Memory B cell (primary cell): ENCODE results near the gene BPIFB1.

Experiments
- ATAC-seq: fragments of 150-1000 bp; cut with Tn5 transposase; 2 replicates; pipeline ENCODE4 v1.10.0; 2021; ENCODE audit warnings: low read depth, mild to moderate bottlenecking, moderate library complexity
- DNase-seq, 2 donors: peaks; one replicate each; pipeline ENCODE4 v3.0.0; 2022; ENCODE audit warnings: low spot score in 2 of 2
- H3K27ac Mint-ChIP-seq: one replicate; pipeline ENCODE4 v1.8.0; 2022; ENCODE audit warnings: mild to moderate bottlenecking, moderate library complexity, mixed read lengths
- H3K27me3 Mint-ChIP-seq: one replicate; pipeline ENCODE4 v1.8.0; 2022; ENCODE audit warnings: mixed read lengths
- H3K36me3 Mint-ChIP-seq: one replicate; pipeline ENCODE4 v1.8.0; 2022; ENCODE audit warnings: mild to moderate bottlenecking, mixed read lengths
- H3K4me1 Mint-ChIP-seq: one replicate; pipeline ENCODE4 v1.8.0; 2022; ENCODE audit warnings: mixed read lengths
- H3K4me3 Mint-ChIP-seq: one replicate; pipeline ENCODE4 v1.8.0; 2022; ENCODE audit warnings: mild to moderate bottlenecking, moderate library complexity, mixed read lengths
- H3K9me3 Mint-ChIP-seq: one replicate; pipeline ENCODE4 v1.8.0; 2022; ENCODE audit warnings: mixed read lengths

Gene BPIFB1

GRCh38 chr20:33313686-33314314 lies 30.8 kb downstream of the BPIFB1 start:
- Mint-ChIP-seq H3K4me3 (no peak overlapping the region), H3K27ac (no peak overlapping the region), H3K36me3 (no peaks in the 10 kb centered on the region), H3K9me3 (no peaks in the 10 kb centered on the region), H3K27me3 (peaks cover 11% of the 10 kb centered on the region), H3K4me1 (no peaks in the 10 kb centered on the region)
- no peak for ATAC-seq
- DNase-seq: no peak

- H3K9me3 Mint-ChIP-seq: no peaks in the 10 kb centered on the region
- DNase-seq (no peak), ATAC-seq (no peak)
- no peak overlapping the region for H3K4me3 Mint-ChIP-seq
- H3K27me3 Mint-ChIP-seq: peaks cover 11% of the 10 kb centered on the region
- no peak overlapping the region for H3K27ac Mint-ChIP-seq
- H3K4me1 Mint-ChIP-seq: no peaks in the 10 kb centered on the region
- no peaks in the 10 kb centered on the region for H3K36me3 Mint-ChIP-seq
Measured at GRCh38 chr20:33316343-33316742, 33.3 kb downstream of the BPIFB1 start.

GRCh38 chr20:33316958-33317357 lies 33.9 kb downstream of the BPIFB1 start:
- Mint-ChIP-seq H3K27ac (no peak overlapping the region), H3K9me3 (no peaks in the 10 kb centered on the region), H3K4me3 (no peak overlapping the region), H3K4me1 (no peaks in the 10 kb centered on the region), H3K36me3 (no peaks in the 10 kb centered on the region), H3K27me3 (peaks cover 13% of the 10 kb centered on the region)
- ATAC-seq (no peak), DNase-seq (no peak)

- Mint-ChIP-seq H3K4me1 (no peaks in the 10 kb centered on the region), H3K9me3 (no peaks in the 10 kb centered on the region), H3K36me3 (no peaks in the 10 kb centered on the region), H3K4me3 (no peak overlapping the region), H3K27ac (no peak overlapping the region), H3K27me3 (peaks cover 13% of the 10 kb centered on the region)
- ATAC-seq (no peak), DNase-seq (no peak)
Measured at GRCh38 chr20:33317424-33318095, 34.5 kb downstream of the BPIFB1 start.

GRCh38 chr20:33318096-33318429 lies 35.0 kb downstream of the BPIFB1 start:
- Mint-ChIP-seq H3K36me3 (no peaks in the 10 kb centered on the region), H3K27ac (no peak overlapping the region)

GRCh38 chr20:33320006-33320405 lies 37.0 kb downstream of the BPIFB1 start:
- Mint-ChIP-seq H3K27ac (no peak overlapping the region), H3K9me3 (no peaks in the 10 kb centered on the region), H3K36me3 (no peaks in the 10 kb centered on the region), H3K4me1 (no peaks in the 10 kb centered on the region), H3K4me3 (no peak overlapping the region), H3K27me3 (peaks cover 17% of the 10 kb centered on the region)
- ATAC-seq: no peak
- no peak for DNase-seq

More at GRCh38 chr20:33318096-33318429, 35.0 kb downstream of the BPIFB1 start:
- Mint-ChIP-seq H3K27me3 (peaks cover 15% of the 10 kb centered on the region), H3K4me3 (no peak overlapping the region), H3K9me3 (no peaks in the 10 kb centered on the region), H3K4me1 (no peaks in the 10 kb centered on the region)
- DNase-seq (no peak), ATAC-seq (no peak)

- Mint-ChIP-seq H3K27ac (no peak overlapping the region), H3K4me1 (no peaks in the 10 kb centered on the region), H3K27me3 (peaks cover 14% of the 10 kb centered on the region), H3K4me3 (no peak overlapping the region), H3K9me3 (no peaks in the 10 kb centered on the region), H3K36me3 (no peaks in the 10 kb centered on the region)
- DNase-seq: no peak
- ATAC-seq: no peak
Measured at GRCh38 chr20:33322456-33322855, 39.4 kb downstream of the BPIFB1 start.

DNA sequence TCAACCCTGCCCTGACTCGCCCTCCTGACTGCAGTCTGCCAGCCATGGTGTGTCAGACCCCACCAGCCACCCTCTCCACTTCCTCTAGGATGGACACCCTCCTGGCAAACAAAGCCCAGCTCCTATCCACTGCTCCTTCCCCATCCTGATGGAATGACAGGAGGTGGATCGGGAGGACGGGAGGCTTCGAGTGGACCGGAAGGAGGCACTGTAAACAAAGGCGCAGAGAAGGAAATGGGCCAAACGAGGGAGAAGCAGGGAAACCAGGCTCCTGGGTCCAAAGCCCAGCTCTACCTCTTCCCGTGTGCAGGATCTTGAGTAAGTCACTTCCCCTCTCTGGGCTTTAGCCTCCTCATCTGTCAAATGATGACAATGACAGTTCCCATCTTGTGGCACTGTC lies 40.2 kb downstream of the BPIFB1 start:
- Mint-ChIP-seq H3K4me3 (no peak overlapping the region), H3K27me3 (peaks cover 13% of the 10 kb centered on the region), H3K27ac (no peak overlapping the region), H3K4me1 (no peaks in the 10 kb centered on the region), H3K9me3 (no peaks in the 10 kb centered on the region), H3K36me3 (no peaks in the 10 kb centered on the region)
- no peak for ATAC-seq
- no peak for DNase-seq

DNA sequence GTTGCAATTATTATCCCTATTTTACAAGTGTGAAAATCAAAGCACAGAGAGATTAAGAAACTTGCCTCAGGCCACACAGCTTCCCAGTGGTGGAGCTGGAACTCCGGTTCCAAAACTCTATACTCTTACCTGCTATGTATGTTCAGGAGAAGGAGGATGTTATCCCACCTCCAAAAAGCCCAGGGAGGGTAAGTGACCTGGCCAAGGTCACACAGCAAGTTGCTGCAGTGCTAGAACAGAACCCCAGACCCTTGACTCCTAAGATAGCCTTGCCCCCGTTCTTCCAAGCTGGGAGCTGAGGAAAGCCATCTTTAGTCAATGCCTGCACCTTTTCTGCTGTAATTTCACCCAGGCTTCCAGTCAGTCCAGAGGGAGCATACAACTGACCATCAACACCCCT lies 42.3 kb downstream of the BPIFB1 start:
- DNase-seq (no peak), ATAC-seq (no peak)
- Mint-ChIP-seq H3K4me1 (no peaks in the 10 kb centered on the region), H3K27me3 (peaks cover 11% of the 10 kb centered on the region), H3K4me3 (no peak overlapping the region), H3K36me3 (no peaks in the 10 kb centered on the region), H3K27ac (no peak overlapping the region), H3K9me3 (no peaks in the 10 kb centered on the region)

DNA sequence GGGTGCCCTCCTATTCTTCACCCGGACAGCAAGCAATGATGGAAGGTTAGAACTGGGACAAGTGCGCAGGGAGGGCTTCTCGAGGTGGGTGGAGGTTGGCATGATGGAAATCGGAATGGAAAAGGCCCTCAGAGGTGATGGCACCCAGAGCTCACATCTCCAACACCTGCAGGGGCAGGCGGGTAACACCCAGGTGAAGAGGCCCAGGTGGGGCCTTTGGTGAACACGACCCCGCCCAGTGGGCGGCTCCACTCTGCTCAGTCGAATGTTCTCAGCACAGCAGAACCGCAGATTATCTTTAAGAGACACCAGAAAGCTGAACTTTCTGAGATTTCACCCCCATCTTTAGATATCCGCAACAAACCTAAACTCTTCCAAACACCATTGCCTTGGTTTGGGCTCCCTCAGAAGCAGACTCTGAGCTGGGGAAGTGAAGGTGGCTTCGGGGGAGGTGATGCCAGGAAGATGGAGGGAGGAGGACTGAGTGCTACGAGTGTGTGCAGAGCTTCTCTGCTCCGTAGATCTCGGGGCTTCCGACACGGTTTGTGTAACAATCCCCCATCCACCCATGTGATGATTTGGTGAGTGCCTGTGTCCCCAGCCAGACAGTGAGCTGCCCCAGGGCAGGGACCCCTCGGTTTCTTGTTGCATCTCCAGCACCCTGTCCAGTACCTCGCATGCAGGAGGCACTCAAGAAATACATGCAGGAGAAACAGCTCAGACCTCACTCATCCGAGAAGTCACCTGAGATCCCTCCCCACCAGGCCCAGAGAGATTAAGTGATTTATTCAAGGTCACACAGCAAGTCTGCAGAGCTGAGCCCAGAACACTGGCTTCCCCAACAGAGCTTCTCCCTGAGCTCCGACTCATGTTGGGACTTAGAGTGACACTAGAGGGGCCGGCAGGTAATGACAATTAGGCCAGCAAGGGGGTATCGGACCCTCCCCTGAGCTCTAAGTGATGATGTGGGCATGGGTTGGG lies 45.4 kb downstream of the BPIFB1 start:
- Mint-ChIP-seq H3K27ac (no peak overlapping the region), H3K4me3 (no peak overlapping the region), H3K27me3 (peaks cover 9% of the 10 kb centered on the region), H3K4me1 (no peaks in the 10 kb centered on the region), H3K9me3 (no peaks in the 10 kb centered on the region), H3K36me3 (no peaks in the 10 kb centered on the region)
- DNase-seq (no peak), ATAC-seq (no peak)

GRCh38 chr20:33332905-33333456 lies 50.0 kb downstream of the BPIFB1 start:
- Mint-ChIP-seq H3K27ac (no peak overlapping the region), H3K4me3 (no peak overlapping the region), H3K36me3 (peaks cover 2% of the 10 kb centered on the region), H3K27me3 (peaks cover 11% of the 10 kb centered on the region), H3K9me3 (peaks cover 1% of the 10 kb centered on the region), H3K4me1 (peaks cover 9% of the 10 kb centered on the region)
- no peak for ATAC-seq
- DNase-seq: no peak

DNA sequence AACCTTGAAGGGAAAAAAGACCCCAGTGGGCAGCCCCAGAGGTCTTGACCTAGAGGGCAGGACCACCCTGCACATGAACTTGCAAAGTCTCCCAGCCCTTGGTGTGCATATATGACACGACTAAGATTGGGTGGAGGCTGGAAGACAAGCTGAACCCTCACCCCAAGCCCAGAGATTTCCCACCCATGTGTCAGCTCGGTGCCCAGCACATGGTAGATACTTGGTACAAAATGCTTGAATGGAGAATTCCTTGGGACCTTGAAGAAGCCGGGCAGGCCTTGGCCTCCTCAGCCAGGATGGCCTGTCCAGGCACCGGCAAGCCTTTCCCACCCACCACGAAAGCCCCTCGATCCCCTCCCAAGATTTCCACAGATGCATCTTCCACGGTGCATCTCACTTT lies 50.6 kb downstream of the BPIFB1 start:
- Mint-ChIP-seq H3K27ac (no peak overlapping the region), H3K4me3 (no peak overlapping the region), H3K9me3 (peaks cover 1% of the 10 kb centered on the region), H3K27me3 (peaks cover 10% of the 10 kb centered on the region), H3K36me3 (peaks cover 2% of the 10 kb centered on the region), H3K4me1 (peaks cover 10% of the 10 kb centered on the region)
- ATAC-seq (no peak), DNase-seq (no peak)

GRCh38 chr20:33334111-33334510 lies 51.1 kb downstream of the BPIFB1 start:
- Mint-ChIP-seq H3K9me3 (peaks cover 1% of the 10 kb centered on the region), H3K27me3 (peaks cover 9% of the 10 kb centered on the region), H3K4me1 (peaks cover 10% of the 10 kb centered on the region), H3K36me3 (peaks cover 2% of the 10 kb centered on the region), H3K27ac (no peak overlapping the region), H3K4me3 (no peak overlapping the region)
- ATAC-seq (no peak), DNase-seq (no peak)

DNA sequence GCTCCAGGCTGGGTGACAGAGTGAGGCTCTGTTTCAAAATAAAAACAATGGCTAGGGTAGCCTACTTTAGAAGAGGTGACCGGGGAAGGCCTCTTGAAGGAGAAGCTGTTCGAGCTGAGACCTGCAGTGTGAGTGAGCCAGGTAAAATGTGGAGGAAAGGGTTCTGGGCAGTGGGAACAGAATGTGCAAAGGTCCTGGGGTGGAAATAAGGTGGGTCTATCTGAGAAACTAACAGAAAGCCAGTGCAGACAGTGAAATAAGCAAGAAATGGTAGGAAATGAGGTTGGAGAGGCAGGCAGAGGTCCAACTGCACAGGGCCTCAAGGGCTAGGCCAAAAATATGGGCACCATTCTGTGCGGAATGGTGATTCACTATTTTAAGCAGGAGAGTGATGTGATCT lies 53.4 kb downstream of the BPIFB1 start:
- H3K36me3 Mint-ChIP-seq: peaks cover 2% of the 10 kb centered on the region
- H3K9me3 Mint-ChIP-seq: peaks cover 1% of the 10 kb centered on the region
- no peak overlapping the region for H3K4me3 Mint-ChIP-seq
- DNase-seq (no peak), ATAC-seq (no peak)
- H3K27me3 Mint-ChIP-seq: peaks cover 11% of the 10 kb centered on the region
- H3K27ac Mint-ChIP-seq: no peak overlapping the region
- H3K4me1 Mint-ChIP-seq: peaks cover 10% of the 10 kb centered on the region
